GM04503 (cell line): ENCODE measurements around the gene IWS1.
"Not testable (repeated sequence)": the region's sequence is repeated elsewhere in the genome, so short reads cannot be mapped to it uniquely, and the experiment has no call there.

Experiments used
- DNase-seq: peaks from one replicate; pipeline ENCODE4 v3.0.0-alpha.2; 2012; ENCODE audit warnings: low read depth

The IWS1 gene

DNA sequence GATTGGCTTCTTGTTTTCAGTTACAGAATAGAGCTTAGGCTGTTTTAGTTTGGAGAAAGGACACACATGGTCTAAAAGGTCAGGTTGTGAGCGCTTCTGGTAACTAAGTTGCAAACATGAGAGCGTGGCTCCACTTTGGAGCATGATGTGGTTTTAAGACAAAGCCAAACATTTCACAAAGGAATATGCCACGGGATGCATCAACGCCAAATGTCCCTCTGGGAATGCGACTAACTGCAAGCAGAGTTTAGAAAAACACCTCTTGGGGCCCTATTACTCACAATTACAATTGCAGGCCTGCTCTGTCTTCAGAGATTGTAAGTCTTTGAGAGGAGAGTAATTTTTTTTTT lies 34.6 kb upstream of the IWS1 start:
- DNase-seq, result peak; percentile 3

- DNase-seq, result no peak
Observed at GRCh38 chr2:127560201-127560930, 34.1 kb upstream of the IWS1 start.

DNA sequence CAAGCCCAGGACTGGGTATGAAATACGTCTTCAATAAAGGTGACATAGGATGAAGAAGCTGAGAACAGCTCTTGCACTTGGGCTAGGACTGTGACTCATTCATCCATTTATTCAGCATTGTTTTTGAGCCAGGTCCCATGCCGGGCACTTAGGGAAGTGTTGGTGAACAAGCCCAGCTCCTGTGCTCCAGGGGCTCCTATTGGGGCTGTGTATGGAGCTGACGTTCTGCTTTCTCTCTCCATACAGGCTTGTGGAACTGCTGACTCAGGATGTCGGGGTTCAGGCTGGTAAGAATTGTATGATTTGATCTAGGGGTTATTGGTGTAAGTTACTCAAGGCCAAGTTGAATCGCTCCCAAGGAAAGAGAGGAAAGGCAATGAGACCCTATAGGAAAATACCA lies 33.2 kb upstream of the IWS1 start:
- no peak for DNase-seq

DNA sequence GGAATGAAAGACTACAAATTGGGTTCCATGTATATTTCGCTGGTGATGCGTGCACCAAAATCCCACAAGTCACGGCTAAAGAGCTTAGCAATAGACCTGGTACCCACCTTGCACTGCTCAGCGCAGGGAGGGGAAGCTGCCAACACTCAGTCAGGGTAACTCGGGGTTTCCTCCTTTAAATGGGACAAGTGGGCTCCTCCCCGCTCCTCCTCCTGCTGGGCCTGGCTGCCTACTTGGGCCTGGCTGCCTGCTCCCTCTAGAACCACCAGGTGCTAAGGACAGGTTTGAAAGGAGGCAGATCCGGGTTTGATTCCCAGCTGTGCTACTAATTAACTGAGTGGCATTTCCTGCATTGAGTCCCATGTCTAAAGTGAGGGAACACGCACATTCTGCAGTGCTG lies 32.6 kb upstream of the IWS1 start:
- DNase-seq, result no peak

DNA sequence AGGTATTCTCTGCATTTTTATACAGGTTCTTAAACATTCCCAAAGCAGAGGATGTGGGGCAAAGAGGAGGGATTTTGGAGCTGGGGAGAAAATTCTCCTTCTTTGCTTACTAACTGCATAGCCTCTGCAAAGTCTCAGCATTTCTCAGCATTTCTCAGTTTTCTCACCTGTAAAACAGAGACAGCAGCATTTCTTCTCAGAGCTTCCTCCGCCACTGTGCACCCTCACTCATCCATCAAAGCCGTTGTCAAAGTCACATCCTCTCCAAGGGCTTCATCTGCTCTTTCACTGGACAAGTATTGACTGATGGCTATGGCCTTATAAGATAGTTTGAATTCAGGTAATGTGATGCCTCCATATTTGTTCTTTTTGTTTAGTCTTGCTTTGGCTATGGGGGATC lies 26.6 kb upstream of the IWS1 start:
- no peak for DNase-seq

GRCh38 chr2:127552336-127552735 lies 26.0 kb upstream of the IWS1 start:
- no peak for DNase-seq

DNA sequence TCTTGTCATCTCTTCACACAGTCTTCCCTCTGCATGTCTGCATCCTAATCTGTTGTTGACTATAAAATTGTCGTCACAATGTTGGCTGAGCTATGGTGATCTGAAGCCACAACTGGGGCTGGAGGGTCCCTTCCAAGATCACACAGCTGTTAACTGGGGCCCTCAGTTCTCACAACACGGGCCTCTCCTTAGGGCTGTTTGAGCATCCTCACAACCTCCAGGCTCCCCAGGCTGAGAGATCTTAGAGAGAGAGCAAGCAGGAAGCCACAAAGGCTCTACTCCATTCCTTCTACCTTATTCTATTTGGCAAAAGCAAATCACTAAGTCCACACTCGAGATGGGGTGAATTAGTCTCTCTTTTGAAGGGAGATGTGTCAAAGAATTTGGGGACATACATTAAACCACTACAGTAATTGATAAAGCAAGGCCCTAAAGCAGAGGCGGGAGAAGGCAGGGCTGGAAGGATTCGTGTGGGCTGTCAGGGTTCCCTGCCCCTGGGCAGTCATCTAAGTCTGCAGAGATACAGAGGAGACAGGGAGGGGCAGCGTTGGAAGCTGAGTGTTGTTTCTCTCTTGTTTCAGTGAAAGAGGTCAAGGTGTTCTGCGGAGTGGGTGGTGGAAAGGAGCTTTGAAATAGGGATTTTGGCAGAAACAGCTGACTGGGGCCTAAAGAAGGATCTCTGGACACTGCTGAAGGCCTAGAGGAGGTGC lies 25.1 kb upstream of the IWS1 start:
- DNase-seq, result no peak

DNA sequence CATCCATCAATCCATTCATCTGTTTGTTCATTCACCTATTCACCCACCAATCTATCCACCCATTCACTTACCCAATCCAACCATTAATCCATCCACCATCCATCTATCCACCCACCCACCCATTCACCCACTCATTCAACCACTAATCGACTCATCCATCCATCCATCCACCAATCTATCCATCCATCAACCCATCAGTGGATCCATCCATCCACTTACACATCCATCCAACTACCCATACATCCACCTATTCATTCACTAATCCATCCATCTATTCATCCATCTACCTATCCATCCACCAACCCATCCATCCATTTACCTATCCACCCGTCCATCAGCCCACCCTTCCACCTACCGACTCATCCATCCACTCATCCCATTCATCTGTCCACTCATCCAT lies 20.5 kb upstream of the IWS1 start:
- no peak for DNase-seq

DNA sequence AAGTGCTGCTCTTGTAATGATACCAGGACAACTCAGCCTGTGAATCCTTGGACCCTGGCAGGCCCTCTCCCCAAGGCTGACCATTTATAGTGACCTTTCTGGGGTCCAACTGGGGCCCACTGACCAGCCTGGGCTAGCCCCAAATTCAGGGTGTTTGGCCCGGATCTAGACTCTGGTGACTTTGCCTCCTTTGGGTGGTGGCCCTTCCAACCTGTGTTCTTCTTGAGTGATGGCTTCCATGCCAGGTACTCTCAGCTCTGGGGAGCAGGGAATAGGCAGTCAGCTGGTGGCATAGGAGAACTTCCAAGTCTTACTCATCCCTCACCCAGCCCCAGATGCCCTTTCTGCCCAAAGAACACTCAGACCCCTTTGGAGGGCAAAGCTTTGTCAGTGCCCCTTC lies 19.5 kb upstream of the IWS1 start:
- no peak for DNase-seq

GRCh38 chr2:127545189-127545588 lies 18.9 kb upstream of the IWS1 start:
- DNase-seq, result no peak

- DNase-seq, result not testable (repeated sequence)
Observed at GRCh38 chr2:127543013-127543501, 16.8 kb upstream of the IWS1 start.

GRCh38 chr2:127542231-127542630 lies 15.9 kb upstream of the IWS1 start:
- no peak for DNase-seq

- no peak for DNase-seq
Observed at GRCh38 chr2:127541809-127542208, 15.5 kb upstream of the IWS1 start.

DNA sequence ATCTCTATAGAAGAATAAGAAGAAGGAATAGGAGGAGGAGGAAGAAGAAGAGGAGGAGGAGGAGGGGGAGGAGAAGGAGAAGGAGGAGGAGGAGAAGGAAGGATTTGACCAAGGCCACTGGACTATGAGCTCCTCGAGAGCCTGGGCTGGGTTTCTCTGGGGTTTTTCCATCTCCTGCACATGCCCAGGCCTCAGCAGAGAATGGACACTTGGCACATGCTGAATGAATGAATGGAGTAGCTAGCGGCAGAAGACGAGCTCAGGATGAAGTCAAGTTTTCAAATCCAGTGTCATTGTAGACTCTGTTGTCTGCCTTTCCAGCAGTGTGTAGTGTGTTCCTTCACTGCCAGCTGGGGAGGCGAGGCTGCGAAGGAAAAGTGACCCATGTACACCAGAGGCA lies 11.4 kb upstream of the IWS1 start:
- DNase-seq, result no peak

GRCh38 chr2:127536707-127537541 lies 10.6 kb upstream of the IWS1 start:
- DNase-seq, result no peak

DNA sequence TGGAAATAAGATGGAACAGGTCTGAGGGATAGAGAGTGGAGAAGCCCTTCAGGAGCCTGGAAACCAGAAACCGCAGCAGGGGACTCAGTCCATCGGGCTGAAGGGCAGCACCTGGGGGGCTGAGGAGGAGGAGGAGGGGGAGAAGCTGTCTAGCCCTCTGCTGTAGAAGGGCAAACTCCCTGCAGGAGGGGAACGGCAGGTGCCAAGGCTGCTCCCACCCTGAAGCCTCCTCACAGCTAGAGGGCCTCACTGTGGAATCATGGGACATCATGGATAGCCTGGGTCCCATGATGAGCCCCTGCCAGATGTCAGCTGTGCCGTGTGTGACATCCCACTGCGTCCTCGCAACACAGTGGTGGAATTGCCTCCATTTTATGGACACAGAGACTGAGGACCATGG lies 9.6 kb upstream of the IWS1 start:
- DNase-seq, result no peak

GRCh38 chr2:127535422-127535901 lies 9.2 kb upstream of the IWS1 start, which contains the start of gene MYO7B:
MYO7B (plus strand) TSS chr2:127535683; CDS start chr2:127559723, 24,040 bp downstream.
- DNase-seq, result no peak

- DNase-seq, result no peak
Observed at GRCh38 chr2:127532296-127532695, 6.0 kb upstream of the IWS1 start.

GRCh38 chr2:127531221-127531648 lies 4.9 kb upstream of the IWS1 start:
- no peak for DNase-seq

GRCh38 chr2:127530245-127531140 lies 4.2 kb upstream of the IWS1 start:
- DNase-seq, result no peak

DNA sequence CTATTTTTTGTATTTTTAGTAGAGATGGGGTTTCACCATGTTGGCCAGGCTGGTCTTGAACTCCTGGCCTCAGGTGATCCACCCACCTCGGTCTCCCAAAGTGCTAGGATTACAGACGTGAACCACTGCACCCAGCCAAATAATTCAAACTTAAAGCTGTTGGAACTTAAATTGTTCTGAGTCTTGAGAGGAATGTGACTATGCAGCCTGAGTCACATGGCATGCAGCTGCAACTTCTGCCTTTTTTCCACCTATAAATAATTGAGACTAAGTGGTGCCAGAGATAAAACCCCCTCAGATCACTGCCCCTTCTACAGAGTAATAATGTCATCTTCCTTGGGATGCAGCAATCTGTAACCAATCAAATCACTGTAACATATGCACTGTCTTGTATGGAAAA lies 3.1 kb upstream of the IWS1 start:
- not testable (repeated sequence) for DNase-seq
